ENCODE measurements around the gene ZG16.

GRCh38 chr16:29802416-29802935 is 24.4 kb downstream of the ZG16 start:
- TF ChIP-seq CTCF (IDR thresholded peaks at IDR 0.05) (no peak), POLR2A (IDR thresholded peaks at IDR 0.05) (no peak)

Measured in right lobe of liver (tissue), 4 donors.